ENCODE data around the gene HK3.

HK3 gene

DNA sequence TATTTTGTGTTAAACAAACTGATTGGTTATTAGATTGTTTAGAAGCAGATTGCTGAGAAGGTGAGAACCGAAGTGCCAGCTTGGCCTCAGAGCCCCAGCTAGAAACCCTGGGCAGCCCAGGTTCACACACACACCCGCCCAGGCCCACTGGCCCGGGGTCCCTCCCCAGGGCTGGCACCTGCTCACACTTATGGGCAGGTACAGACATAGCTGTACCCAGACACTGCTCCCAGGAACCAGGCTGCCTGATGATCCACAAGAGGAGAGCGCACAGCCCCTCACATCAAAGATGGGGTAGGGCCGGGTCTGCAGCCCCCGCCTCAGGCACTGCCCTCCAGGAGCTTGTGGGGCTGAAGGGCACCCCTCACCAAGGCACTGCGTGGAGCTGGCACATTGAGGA lies 33.2 kb downstream of the HK3 start:
- DNase-seq, result no peak

DNA sequence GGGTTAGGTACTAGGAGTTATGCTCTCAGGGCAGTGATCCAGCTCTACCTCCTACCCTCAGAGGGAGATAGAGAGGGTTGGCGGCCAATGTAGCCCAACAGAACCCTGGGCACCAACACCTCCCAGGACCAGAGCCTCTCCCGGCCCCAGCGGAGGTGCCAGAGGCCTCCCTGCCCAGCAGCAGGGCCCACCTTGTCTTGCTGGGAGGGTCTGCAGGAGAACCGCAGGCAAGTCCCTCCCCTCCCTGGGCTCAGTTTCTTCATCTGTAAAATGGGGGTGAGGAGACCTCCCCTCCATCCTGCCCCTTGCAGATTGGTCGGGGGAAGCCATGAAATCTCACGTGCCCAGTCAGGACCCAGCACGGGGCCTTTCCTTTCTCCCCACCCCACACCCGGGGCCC lies 34.4 kb downstream of the HK3 start:
- no peak for DNase-seq

- DNase-seq, result no peak
Observed at GRCh38 chr5:176863765-176864098, 35.4 kb downstream of the HK3 start.

DNA sequence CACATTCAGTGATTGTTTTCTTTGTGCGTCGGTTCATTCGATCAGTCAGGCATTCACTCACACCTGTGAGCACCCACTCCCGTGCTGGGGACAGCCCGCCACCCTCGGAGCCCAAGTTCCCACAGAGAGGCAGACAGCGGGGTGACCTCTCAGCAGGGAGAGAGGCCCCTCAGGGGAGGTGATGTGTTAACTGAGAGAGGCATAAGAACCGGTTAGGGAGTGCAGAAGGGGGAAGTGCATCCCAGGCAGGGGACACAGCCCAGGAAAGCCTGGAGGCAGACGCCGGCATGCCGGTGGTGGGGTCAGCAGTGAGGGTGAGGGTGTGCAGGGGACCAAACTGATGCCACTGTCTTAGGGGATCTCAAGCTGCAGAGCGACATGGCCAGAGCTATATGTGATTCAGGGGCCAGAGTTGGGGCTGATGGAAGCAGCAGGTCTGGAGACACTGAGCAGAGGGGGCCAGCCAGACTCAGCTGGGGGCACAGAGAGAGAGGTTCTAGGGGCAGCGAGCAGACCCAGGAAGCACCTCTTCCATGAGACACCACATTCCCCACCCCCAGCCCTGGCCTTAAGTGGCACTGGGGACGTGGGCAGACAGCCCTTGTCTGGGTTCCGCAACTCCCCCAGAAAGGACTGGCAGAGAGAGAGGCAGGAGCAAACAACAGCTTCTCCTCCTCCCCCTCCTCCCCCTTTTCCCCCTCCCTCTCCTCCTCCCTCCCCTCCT lies 35.9 kb downstream of the HK3 start:
- no peak for DNase-seq

DNA sequence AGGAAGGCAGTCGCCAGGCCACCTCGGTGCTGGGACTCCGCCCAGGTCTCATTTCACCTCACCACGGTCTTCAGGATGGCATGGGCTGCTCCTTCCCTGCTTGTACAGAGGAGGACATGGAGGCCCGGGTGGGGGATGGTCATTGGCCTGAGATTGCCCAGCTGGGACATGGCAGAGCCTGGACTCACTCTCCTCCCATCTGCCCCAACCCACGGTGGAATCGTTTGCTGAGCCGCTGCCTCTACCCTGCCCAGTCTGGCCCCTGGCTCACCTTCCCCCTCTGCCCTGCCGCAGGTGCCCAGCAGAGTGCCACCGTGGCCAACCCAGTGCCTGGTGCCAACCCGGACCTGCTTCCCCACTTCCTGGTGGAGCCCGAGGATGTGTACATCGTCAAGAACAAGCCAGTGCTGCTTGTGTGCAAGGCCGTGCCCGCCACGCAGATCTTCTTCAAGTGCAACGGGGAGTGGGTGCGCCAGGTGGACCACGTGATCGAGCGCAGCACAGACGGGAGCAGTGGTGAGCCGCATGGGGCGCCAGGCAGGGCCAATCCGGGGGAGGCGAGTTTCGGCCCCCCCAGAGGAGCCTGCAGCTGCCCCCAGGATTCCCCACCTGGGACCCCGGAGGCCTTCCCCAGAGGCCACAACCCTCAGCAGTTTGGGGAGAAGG lies 36.7 kb downstream of the HK3 start:
- DNase-seq, result no peak

DNA sequence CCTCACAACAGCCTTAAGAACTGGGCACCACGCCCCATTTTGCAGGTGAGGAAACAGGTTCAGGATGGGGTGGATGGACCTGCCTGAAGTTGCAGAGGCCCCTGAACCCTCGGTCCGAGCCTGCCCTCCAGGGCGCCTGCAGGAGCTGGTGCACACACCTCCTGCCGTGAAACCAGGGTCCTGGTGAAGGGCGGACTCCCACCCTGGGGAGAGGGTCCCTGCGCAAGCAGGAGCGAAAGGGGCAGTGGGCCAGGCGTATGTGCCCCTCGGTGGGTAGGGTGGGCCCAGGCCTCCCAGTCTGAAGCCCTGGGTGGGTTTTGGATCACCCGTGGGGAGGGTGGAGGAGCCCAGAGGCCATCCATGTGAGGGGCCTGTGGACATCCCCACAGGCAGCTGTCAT lies 37.9 kb downstream of the HK3 start:
- no peak for DNase-seq

DNA sequence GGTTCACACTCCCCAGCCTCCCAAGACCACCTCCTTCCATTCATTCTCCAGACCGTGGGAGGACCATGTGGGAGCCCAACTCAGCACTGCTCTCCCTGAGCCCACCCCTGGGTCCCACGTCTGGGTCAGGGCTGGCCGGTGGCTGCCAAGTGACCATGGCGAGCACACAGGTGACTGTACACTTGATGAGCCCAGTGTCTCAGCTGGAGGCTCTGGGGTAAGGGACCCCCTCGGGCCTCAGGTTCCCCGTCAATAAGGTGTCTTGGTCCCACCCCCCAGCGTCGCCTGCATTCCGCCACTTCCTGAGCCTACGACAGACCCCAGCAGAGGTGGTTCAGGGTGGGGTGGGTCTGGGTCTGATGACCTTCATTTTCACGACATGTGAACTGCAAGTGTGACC lies 38.8 kb downstream of the HK3 start:
- DNase-seq, result no peak

DNA sequence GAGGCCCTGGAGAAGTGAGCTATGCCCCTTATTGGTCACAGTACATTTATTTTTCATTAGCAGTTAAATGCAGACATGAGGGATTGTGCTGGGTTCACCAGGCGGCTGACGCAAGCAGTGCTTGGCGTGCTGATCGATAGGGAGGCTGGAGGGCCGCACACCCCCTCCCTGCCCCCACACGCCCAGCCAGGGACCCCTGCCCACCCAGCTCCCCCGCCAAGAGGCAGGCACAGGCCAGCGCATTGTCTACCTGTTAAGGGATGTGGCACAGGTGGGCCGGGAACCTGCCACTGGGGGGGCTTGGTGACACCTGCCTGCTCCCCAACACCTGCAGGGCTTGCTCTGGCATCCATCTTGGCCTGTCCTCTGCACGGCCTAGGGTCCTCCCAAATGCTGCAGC lies 39.2 kb downstream of the HK3 start:
- DNase-seq, result no peak

DNA sequence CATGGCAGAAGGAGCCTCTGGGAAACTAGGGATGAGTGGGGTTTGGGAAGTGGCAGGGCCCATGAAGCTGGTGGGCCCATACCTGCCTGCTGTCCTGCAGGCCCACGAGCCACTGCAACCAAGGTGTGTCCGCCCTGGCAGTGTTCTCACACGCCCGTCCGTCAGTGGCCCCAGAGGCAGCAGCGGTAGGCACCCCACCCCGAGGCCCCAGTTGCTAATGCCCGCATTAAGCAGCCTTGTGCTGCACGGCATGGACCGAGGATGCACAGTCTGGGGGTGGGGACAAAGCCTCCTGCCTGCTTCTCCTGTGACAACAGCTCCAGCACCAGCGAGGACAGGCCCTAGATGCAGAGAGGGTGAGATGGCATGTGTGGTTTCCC lies 41.3 kb downstream of the HK3 start:
- no peak for DNase-seq

GRCh38 chr5:176857216-176857893 lies 41.8 kb downstream of the HK3 start:
- DNase-seq, result no peak

GRCh38 chr5:176856746-176857145 lies 42.4 kb downstream of the HK3 start:
- DNase-seq, result no peak

DNA sequence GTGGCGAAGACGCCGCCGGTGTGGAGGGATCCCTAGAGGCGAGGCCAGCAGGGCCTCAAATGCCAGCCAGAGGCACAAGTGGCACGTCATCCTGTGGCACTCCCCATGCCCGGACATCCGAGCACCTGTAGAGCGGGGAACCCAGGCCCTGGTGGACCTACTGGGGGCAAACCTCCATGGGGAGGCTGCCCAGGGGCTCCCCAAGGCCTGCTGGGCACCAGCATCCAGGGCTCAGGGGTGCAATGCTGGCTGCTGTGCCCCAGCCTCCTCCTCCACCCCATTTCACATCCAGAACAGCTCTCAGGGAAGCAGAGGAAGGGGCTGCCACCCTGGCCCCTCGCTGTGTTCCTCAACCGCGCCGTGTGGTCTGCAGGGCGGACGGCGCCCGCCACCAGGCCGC lies 43.5 kb downstream of the HK3 start:
- DNase-seq, result no peak

- no peak for DNase-seq
Observed at GRCh38 chr5:176854164-176854563, 45.0 kb downstream of the HK3 start.

- no peak for DNase-seq
Observed at GRCh38 chr5:176853151-176853778, 45.9 kb downstream of the HK3 start.

GRCh38 chr5:176851871-176852658 lies 47.1 kb downstream of the HK3 start:
- no peak for DNase-seq

GRCh38 chr5:176851380-176851779 lies 47.8 kb downstream of the HK3 start:
- DNase-seq, result no peak

- no peak for DNase-seq
Observed at GRCh38 chr5:176850371-176851245, 48.5 kb downstream of the HK3 start.

- no peak for DNase-seq
Observed at GRCh38 chr5:176849611-176850227, 49.4 kb downstream of the HK3 start.

- no peak for DNase-seq
Observed at GRCh38 chr5:176848651-176849050, 50.5 kb downstream of the HK3 start.

DNA sequence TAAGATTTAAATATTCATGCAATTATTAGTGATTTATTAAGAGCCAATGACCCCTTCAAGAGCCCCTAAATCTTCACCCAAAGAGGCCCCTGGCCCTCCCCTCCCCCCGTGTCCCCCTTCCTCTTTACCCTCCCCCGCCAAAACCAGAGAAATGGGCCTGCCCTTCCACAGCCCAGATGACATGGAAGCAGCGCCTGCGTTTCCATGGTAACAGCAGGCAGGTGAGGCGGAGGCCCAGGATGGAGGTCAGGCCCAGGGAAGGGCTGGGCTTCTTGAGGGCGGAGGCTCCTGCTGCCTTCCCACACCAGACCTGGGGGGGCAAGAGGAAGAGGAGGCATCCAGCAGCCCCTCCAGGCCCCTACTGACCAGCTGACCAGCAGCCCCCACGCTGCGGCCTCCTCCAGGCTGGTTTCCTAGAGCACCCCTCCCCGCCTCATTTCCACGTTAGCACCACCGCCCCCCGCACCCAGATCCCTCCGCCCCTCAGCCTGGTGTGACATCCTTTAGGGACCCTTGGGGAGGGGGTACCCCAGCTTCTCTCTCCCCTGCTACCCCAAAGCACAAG lies 51.3 kb downstream of the HK3 start:
- no peak for DNase-seq

DNA sequence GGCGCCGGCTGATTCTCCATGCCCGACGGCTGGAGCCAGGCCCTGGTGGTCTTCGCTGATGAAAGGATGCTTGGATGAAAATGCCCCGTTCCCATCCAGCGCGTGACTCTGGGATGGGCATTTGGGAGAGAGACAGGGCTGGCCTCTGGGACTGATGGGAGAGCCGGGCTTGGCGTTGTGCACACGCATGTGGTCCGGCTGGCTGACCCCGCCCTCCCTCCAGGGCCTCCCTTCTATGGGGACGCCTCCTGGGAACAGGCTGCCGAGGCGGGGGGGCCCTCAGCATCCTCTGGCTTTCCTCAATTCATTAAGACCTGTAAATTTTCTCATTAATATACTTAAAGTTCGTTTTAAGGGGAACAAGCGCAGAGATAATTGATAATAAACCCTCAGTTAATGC lies 52.0 kb downstream of the HK3 start:
- no peak for DNase-seq

Measured in fibroblast of upper back skin (primary cell).